Activated naive CD8-positive, alpha-beta T cell treated with anti-CD3 and anti-CD28 coated beads, Interleukin-2, amount 10 ng/mL, durations not matched to agents 7 days and 5 days (primary cell): Measurements from ENCODE around the gene GTF2E1. TPM values are rescaled to one million over a fixed set of nuclear protein-coding genes. Genes with fewer than 3 reads are reported as not detected.

Experiments
- ATAC-seq: fragments of 150-1000 bp; cut with Tn5 transposase; one replicate; pipeline ENCODE4 v1.10.0; 2021; ENCODE audit warnings: low read depth, moderate library complexity
- POLR2A ChIA-PET: fragments of 350-600 bp; sonication (Branson Sonifier 250); formaldehyde crosslinking; loops from one replicate; lab custom pipeline; 2021; ENCODE audit warnings: antibody characterized with exemption; lab: Charles Lee
- DNase-seq: peaks from one replicate; pipeline ENCODE4 v3.0.0; 2021
- H3K27ac Mint-ChIP-seq: one replicate; pipeline ENCODE4 v1.8.0; 2022; ENCODE audit warnings: mild to moderate bottlenecking, mixed read lengths
- H3K27me3 Mint-ChIP-seq: one replicate; pipeline ENCODE4 v1.8.0; 2022; ENCODE audit warnings: mild to moderate bottlenecking, moderate library complexity, mixed read lengths
- H3K36me3 Mint-ChIP-seq: one replicate; pipeline ENCODE4 v1.8.0; 2021; ENCODE audit warnings: mild to moderate bottlenecking, mixed read lengths
- H3K4me1 Mint-ChIP-seq: one replicate; pipeline ENCODE4 v1.8.0; 2021; ENCODE audit warnings: mixed read lengths
- H3K4me3 Mint-ChIP-seq: one replicate; pipeline ENCODE4 v1.8.0; 2022; ENCODE audit warnings: mild to moderate bottlenecking, moderate library complexity, mixed read lengths
- H3K9me3 Mint-ChIP-seq: one replicate; pipeline ENCODE4 v1.8.0; 2021; ENCODE audit warnings: mixed read lengths
- total RNA-seq, 2 experiments: library from RNA; stranded (reverse); gene quantifications; one replicate each; pipeline ENCODE4 v1.2.3, GENCODE V29; 2021

The GTF2E1 gene
- total RNA-seq, 2 experiments from 2014 or later = 29.0 to 29.2 TPM

DNA sequence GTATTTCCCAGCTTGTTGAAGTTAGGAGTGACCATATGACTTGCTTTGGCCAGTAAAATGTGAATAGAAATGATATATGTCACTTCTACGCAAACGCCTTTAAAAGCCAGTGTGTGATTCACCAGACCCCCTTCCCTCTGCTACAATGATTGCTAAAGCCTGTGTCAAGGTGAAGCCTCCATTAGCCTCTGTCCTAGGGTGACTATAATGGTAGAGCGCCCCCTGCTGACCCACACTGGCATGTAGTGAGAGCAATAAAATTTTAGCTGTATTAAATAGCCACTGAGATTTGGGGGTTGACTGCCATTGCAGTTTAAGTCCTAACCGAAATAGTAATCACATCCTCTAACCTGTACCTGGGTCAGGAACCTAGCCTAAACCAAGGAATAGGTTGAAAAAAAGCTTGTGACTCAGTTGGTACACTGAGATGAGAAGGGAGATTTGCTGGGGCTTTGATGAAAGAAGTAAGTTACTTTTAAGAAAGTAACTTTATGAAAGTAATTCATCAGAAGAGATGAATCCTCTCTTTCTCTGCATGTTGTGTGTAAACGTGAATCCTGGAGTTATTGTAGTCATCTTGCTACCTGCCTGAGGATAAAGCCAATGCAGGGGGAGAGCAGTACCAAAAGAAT, 52.6 kb downstream of the GTF2E1 start:
- no peak overlapping the region for H3K4me3 Mint-ChIP-seq
- peak; percentile 93 for ATAC-seq
- POLR2A ChIA-PET = interaction anchor here (0.5 to 0.6 kb wide), 2 partner anchors 235 to 314 kb away, joined by 3 to 5 read pairs; no protein-coding TSS in a partner anchor
- no peaks in the 10 kb centered on the region for H3K36me3 Mint-ChIP-seq
- H3K9me3 Mint-ChIP-seq = no peaks in the 10 kb centered on the region
- H3K27me3 Mint-ChIP-seq = peaks cover 3% of the 10 kb centered on the region
- H3K4me1 Mint-ChIP-seq = no peaks in the 10 kb centered on the region
- DNase-seq = peak; percentile 82
- no peak overlapping the region for H3K27ac Mint-ChIP-seq

DNA sequence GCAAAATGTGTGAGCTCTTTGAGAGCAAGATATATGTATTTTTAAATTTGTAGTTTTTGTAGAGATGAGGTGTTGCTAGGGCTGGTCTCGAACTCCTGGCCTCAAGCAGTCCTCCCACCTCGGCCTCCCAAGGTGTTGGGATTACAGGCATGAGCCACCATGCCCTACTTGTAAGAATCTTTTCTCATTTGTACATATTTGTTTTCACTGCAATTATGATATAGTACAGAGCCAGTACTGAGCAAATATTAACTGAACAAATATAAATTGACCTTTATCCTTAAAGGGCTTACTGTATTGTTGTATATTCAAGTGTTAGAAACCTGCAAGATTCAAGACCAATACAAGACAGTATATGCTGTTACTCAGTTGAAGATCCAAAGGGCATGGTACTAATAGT, 53.4 kb downstream of the GTF2E1 start:
- no peaks in the 10 kb centered on the region for H3K9me3 Mint-ChIP-seq
- H3K27ac Mint-ChIP-seq = no peak overlapping the region
- H3K36me3 Mint-ChIP-seq = no peaks in the 10 kb centered on the region
- ATAC-seq (no peak), DNase-seq (no peak)
- H3K27me3 Mint-ChIP-seq = peaks cover 3% of the 10 kb centered on the region
- POLR2A ChIA-PET = no interaction called here
- no peak overlapping the region for H3K4me3 Mint-ChIP-seq
- no peaks in the 10 kb centered on the region for H3K4me1 Mint-ChIP-seq

DNA sequence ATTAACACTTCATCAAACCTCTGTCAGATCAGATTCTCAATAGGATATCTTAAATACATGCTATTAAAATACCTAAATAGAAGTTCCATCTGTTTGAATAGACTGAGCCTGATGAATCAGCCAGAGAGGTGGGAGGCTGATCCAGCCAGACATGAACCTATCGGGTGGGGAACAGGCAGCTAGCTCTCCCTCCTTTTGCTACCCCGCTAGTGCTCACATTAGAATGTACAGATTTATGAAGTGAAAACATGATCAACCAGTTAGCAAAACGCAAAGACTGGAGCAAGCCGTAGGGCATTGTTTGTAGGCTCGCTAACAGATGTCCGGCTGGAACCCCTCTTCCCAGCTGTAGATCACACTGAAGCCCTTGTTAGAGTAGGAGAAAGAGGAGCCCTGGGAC, 54.4 kb downstream of the GTF2E1 start:
- Mint-ChIP-seq H3K4me3 (no peak overlapping the region), H3K9me3 (no peaks in the 10 kb centered on the region), H3K4me1 (no peaks in the 10 kb centered on the region), H3K27me3 (peaks cover 3% of the 10 kb centered on the region), H3K27ac (no peak overlapping the region), H3K36me3 (no peaks in the 10 kb centered on the region)
- POLR2A ChIA-PET = no interaction called here
- ATAC-seq (no peak), DNase-seq (no peak)

DNA sequence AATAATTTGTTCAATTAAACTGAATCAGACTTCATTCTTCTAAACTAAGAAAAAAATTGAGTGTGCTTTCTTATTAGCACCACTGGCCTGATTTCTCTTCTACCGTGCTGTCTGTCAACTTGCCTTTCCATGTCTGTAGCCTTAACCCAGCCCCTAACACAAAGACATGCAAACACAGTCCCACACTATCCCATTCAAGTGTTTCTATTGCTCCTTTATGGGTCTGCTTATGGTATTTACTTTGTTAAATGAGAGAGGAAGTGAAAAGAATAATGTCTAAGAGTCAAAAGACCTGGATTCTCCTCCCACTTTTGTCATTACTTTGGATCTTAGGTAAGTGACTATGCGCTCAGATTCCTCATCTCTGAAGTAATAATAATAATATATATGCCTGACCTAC, 55.3 kb downstream of the GTF2E1 start:
- no peak overlapping the region for H3K27ac Mint-ChIP-seq
- DNase-seq (no peak), ATAC-seq (no peak)
- no peaks in the 10 kb centered on the region for H3K4me1 Mint-ChIP-seq
- H3K36me3 Mint-ChIP-seq = no peaks in the 10 kb centered on the region
- peaks cover 3% of the 10 kb centered on the region for H3K27me3 Mint-ChIP-seq
- no peaks in the 10 kb centered on the region for H3K9me3 Mint-ChIP-seq
- POLR2A ChIA-PET = no interaction called here
- no peak overlapping the region for H3K4me3 Mint-ChIP-seq

DNA sequence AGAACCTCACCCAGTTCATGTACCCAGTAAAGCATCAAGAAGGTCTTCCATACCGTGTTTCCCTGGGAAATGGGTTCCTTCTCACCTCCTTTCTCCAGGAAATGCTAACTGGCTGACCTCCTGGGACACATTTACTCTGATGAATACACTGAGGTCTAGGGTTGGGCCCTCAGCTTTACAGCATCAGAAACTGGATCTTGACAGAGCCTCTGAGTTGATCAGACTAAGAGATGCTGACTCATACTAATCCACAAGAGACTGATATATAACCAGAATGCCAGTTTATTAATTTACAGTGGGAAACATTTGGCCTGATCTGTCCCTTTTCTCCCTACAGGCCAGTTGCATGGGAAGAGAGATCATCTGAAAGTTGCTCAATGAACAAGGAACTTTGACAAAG, 55.8 kb downstream of the GTF2E1 start:
- POLR2A ChIA-PET = no interaction called here
- Mint-ChIP-seq H3K4me3 (no peak overlapping the region), H3K27ac (no peak overlapping the region), H3K4me1 (no peaks in the 10 kb centered on the region), H3K27me3 (peaks cover 3% of the 10 kb centered on the region), H3K9me3 (no peaks in the 10 kb centered on the region), H3K36me3 (no peaks in the 10 kb centered on the region)
- no peak for DNase-seq
- ATAC-seq = no peak

DNA sequence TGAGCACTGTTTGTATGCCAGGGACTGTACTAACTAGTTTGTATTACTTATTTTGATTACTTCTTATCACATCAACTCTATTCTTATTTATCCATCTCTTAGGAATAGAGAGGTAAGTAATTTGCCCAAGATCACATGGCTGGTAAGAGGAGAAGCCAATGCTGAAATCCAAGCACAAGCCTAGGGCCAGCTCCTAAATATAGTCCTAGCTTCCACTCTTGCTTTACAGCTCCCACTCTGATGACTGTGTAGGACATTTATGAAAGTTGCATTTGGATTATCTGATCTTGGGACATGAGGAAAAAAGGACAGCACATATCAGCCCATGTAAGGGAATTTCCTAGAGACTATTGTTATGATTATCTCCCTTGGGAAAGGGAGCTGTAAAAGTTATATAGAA, 58.1 kb downstream of the GTF2E1 start:
- Mint-ChIP-seq H3K27me3 (peaks cover 8% of the 10 kb centered on the region), H3K9me3 (no peaks in the 10 kb centered on the region), H3K27ac (no peak overlapping the region), H3K4me3 (no peak overlapping the region), H3K4me1 (no peaks in the 10 kb centered on the region), H3K36me3 (no peaks in the 10 kb centered on the region)
- DNase-seq (no peak), ATAC-seq (no peak)
- POLR2A ChIA-PET = no interaction called here

DNA sequence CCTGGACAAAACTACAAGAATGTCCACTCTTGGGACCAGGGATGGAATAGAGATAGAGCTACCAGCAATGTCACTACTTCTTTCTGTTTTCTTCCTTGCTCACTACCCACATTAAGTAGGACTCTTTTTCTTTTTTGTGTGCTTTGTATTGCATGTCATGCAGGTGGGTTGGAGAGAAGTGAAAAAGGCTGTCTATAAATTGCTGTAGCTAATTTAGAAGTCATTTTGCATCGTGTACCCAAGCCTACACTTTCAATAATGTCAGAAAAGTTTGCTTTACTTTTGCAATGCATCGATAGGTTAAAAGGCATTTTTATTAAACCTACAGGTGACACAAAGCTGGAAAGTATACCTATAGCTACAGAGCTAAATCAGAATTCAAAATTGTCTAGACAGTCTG, 58.9 kb downstream of the GTF2E1 start:
- ATAC-seq (no peak), DNase-seq (no peak)
- no peaks in the 10 kb centered on the region for H3K4me1 Mint-ChIP-seq
- no peaks in the 10 kb centered on the region for H3K9me3 Mint-ChIP-seq
- H3K36me3 Mint-ChIP-seq = no peaks in the 10 kb centered on the region
- H3K4me3 Mint-ChIP-seq = no peak overlapping the region
- H3K27ac Mint-ChIP-seq = no peak overlapping the region
- H3K27me3 Mint-ChIP-seq = peaks cover 9% of the 10 kb centered on the region
- POLR2A ChIA-PET = no interaction called here

DNA sequence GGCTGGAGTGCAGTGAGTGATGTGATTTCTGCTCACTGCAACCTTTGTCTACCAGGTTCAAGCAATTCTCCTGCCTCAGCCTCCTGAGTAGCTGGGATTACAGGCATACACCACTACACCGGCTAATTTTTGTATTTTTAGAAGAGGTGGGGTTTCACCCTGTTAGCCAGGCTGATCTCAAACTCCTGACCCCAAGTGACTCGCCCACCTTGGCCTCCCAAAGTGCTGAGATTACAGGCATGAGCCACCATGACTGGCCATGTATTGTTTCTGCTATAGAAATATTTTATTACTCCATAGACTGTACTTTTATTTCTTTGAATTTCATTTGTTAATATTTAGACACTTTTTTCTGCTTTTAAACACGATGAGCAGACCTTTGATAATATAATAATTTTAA, 60.4 kb downstream of the GTF2E1 start:
- no peaks in the 10 kb centered on the region for H3K9me3 Mint-ChIP-seq
- POLR2A ChIA-PET = no interaction called here
- ATAC-seq = no peak

DNA sequence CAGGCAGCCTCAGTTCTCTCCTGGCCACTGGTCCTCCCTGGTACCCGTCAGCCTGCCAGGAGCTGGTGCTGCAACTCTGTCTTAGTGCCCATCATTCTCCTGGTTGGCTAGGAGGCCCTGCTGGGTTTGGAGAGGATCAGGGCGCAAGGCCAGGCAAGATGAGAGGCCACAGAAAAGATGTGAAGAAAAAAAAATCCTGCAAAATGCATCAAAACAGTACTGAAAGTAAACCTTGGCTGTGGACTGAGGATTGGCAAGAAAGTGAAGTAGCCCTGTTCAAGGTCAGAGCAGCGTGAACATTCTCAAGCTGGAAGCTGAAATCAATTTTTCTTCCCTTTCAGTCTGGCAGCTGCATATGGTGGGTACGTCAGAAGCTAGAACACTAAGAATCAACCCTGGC, 74.2 kb downstream of the GTF2E1 start:
- ATAC-seq = no peak
- peaks cover 12% of the 10 kb centered on the region for H3K27me3 Mint-ChIP-seq
- H3K9me3 Mint-ChIP-seq = no peaks in the 10 kb centered on the region
- H3K4me3 Mint-ChIP-seq = no peak overlapping the region
- no peaks in the 10 kb centered on the region for H3K4me1 Mint-ChIP-seq
- POLR2A ChIA-PET = no interaction called here
- no peaks in the 10 kb centered on the region for H3K36me3 Mint-ChIP-seq
- H3K27ac Mint-ChIP-seq = no peak overlapping the region
- DNase-seq = no peak

More for the DNA sequence above, 60.4 kb downstream of the GTF2E1 start:
- H3K36me3 Mint-ChIP-seq = no peaks in the 10 kb centered on the region
- H3K4me1 Mint-ChIP-seq = no peaks in the 10 kb centered on the region
- no peak overlapping the region for H3K4me3 Mint-ChIP-seq
- peaks cover 7% of the 10 kb centered on the region for H3K27me3 Mint-ChIP-seq
- no peak overlapping the region for H3K27ac Mint-ChIP-seq
- no peak for DNase-seq

DNA sequence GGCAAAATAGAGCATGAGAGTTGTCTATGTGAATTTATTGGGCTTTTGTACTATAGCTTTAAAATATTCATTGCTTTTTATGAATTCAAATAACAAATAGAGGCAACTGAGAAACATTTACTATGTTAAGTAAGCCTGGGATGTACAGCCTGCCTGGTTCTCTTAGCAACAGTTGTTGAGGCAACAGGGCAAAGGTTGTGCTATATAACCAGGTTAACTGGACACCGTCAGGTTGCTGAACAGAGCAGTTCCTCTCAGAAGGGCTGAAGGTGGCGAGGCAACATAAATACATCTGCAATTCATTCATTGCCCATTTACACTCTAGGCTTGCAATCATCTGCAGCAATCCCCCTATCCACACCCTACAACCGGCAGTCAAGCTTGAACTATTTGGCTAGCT, 78.2 kb downstream of the GTF2E1 start:
- POLR2A ChIA-PET = no interaction called here
- H3K9me3 Mint-ChIP-seq = no peaks in the 10 kb centered on the region
- no peak overlapping the region for H3K4me3 Mint-ChIP-seq
- DNase-seq (no peak), ATAC-seq (no peak)
- no peak overlapping the region for H3K27ac Mint-ChIP-seq
- H3K27me3 Mint-ChIP-seq = peaks cover 4% of the 10 kb centered on the region
- H3K36me3 Mint-ChIP-seq = no peaks in the 10 kb centered on the region
- no peaks in the 10 kb centered on the region for H3K4me1 Mint-ChIP-seq

DNA sequence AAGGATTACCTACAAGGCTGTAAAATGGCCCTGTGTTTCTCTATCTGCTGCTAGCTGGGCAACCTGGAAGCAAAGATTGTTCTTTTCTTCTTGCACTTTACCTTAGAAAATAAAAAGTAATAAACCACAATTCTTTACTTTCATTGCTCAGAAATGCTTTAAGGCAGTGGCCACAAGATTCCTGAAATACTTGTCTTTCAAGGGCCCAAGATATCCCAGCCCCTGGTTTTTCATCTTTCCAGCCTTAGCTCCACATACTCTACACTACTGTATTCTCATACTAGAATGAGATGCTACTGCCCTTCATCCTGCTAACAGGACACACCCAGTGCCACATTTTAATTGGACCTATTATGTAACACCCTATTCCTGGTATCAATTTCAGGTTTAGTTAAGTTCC, 78.9 kb downstream of the GTF2E1 start:
- H3K9me3 Mint-ChIP-seq = no peaks in the 10 kb centered on the region
- POLR2A ChIA-PET = no interaction called here
- H3K4me1 Mint-ChIP-seq = no peaks in the 10 kb centered on the region
- no peak overlapping the region for H3K4me3 Mint-ChIP-seq
- H3K27me3 Mint-ChIP-seq = peaks cover 5% of the 10 kb centered on the region
- ATAC-seq (no peak), DNase-seq (no peak)
- no peak overlapping the region for H3K27ac Mint-ChIP-seq
- no peaks in the 10 kb centered on the region for H3K36me3 Mint-ChIP-seq

DNA sequence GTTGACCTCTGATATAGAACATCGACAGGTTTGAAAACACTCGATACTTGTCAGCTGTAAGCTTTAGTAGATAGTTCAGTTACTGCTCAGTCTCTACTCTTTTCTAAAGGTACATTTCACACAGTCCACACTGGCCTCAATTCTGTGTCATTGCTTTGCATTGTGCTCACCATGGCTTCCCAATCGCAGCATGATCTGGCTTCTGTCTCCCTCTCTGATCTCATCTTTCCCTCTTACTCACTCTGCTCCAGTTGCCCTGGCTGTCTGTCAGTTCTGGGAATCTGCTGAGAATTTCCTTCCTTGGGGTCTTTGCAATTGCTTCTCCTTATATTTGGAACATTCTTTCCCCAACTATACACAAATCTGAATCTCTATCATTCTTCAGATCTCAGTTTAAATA, 80.6 kb downstream of the GTF2E1 start:
- POLR2A ChIA-PET = no interaction called here
- Mint-ChIP-seq H3K4me3 (no peak overlapping the region), H3K36me3 (no peaks in the 10 kb centered on the region), H3K27me3 (peaks cover 5% of the 10 kb centered on the region), H3K9me3 (no peaks in the 10 kb centered on the region), H3K4me1 (no peaks in the 10 kb centered on the region), H3K27ac (no peak overlapping the region)
- DNase-seq (no peak), ATAC-seq (no peak)

DNA sequence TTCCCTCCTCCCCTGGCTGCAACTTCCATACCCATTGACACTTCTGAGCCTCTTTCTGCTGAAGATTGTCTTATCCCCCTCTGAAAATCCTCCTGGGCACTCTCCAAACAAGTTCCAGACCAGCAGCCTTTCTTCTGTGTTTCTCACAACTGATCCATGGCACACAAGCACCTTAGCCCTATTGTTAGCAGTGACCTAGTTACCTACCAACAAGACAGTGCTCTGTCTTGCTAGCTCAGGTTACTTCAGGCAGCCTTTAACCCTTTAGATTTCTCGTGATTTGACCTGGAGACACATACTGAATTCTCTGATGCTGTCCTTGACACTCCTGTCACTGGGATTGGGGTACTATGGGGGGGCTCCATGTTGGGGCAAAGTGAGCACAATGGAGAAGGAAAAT, 82.1 kb downstream of the GTF2E1 start:
- Mint-ChIP-seq H3K27ac (no peak overlapping the region), H3K4me1 (no peaks in the 10 kb centered on the region), H3K9me3 (no peaks in the 10 kb centered on the region), H3K4me3 (no peak overlapping the region), H3K27me3 (peaks cover 2% of the 10 kb centered on the region), H3K36me3 (no peaks in the 10 kb centered on the region)
- POLR2A ChIA-PET = no interaction called here
- ATAC-seq (no peak), DNase-seq (no peak)

DNA sequence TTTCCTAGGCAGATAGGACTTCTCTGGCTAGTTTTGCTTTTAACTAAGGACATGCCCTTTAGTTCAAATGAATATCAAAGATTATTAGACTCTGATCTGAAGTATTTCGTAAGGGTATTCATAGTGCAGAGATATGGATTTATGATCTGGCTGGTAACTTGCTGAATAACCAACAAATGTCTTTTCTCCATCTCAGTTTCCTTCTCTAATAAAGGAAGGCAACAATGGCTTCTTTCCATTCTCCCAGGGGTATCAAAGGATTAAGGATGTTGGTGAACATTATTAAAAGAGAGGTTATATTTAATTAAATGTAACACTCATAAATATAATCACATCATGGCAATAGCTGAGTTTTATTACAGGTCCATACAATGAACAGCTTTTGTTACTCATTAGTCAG, 86.3 kb downstream of the GTF2E1 start:
- no peaks in the 10 kb centered on the region for H3K4me1 Mint-ChIP-seq
- POLR2A ChIA-PET = no interaction called here
- DNase-seq (no peak), ATAC-seq (no peak)
- no peaks in the 10 kb centered on the region for H3K36me3 Mint-ChIP-seq
- H3K9me3 Mint-ChIP-seq = no peaks in the 10 kb centered on the region
- H3K27ac Mint-ChIP-seq = no peak overlapping the region
- no peak overlapping the region for H3K4me3 Mint-ChIP-seq
- peaks cover 9% of the 10 kb centered on the region for H3K27me3 Mint-ChIP-seq

DNA sequence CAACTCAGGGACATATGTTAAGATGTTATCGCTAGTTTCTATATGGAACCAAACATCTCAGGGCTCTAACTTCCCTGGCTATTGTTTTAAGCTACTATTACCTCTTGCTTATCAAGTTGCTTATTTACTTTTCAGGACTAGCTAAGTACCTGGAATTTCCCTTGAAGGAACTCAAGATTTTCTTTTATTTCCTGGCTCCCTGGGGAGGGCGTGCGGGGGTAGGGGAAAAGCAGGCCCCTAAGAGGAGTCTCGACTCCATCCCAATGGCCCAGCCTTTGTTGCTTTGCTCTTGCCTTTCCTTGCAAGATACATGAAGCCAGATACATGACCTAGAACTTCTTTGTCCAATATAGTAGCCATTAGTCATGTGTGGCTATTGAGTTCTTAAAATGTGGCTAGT, 88.5 kb downstream of the GTF2E1 start:
- Mint-ChIP-seq H3K27me3 (peaks cover 8% of the 10 kb centered on the region), H3K36me3 (no peaks in the 10 kb centered on the region), H3K27ac (no peak overlapping the region), H3K4me3 (no peak overlapping the region), H3K4me1 (no peaks in the 10 kb centered on the region), H3K9me3 (no peaks in the 10 kb centered on the region)
- ATAC-seq (no peak), DNase-seq (no peak)
- POLR2A ChIA-PET = no interaction called here
